NOMO-1 treated with dmso at 0.1 percent for 144 hours (cell line): Measurements from ENCODE around the gene KRTAP2-2.

Experiments
- DNase-seq: peaks from one replicate; lab custom pipeline; 2025; ENCODE audit not compliant: unreplicated experiment; lab: John Stamatoyannopoulos, UW

KRTAP2-2 gene

DNA sequence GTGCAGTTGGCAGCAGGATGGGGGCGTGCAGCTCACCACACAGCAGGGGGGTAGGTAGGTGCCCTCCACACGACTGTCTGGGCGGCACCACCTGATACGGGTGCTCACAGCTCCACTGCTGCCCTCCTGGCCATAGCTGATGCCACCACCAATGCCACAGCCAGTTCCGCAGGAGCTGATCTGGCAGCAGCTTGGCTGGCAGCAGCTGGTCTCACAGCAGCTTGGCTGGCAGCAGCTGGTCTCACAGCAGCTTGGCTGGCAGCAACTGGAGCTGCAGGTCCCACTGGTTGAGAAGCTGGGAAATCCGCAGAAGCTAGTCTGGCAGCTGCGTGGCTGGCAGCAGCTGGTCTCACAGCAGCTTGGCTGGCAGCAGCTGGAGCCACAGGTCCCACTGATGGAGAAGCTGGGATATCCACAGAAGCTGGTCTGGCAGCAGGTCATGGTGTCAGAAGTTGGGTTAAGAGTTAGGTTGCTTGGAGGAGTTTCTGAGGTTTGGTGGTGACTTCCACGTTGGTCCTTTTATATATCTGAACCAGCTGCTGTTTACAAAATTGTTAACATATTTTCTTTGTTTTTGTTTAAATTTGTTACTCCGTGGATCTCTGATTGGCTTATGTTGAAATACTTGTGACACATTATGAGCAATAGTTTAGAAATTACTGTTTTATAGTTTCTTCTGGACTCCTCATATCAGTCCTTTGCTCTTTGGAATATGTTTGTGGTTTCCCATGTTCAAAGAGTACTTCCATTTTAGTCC is 28.1 kb downstream of the KRTAP2-2 start, which contains the start of gene KRTAP1-5:
KRTAP1-5 (minus strand) TSS at position 494 of the 757 bp plus-strand sequence; CDS start at position 441, 53 bp downstream.
- DNase-seq = no peak

DNA sequence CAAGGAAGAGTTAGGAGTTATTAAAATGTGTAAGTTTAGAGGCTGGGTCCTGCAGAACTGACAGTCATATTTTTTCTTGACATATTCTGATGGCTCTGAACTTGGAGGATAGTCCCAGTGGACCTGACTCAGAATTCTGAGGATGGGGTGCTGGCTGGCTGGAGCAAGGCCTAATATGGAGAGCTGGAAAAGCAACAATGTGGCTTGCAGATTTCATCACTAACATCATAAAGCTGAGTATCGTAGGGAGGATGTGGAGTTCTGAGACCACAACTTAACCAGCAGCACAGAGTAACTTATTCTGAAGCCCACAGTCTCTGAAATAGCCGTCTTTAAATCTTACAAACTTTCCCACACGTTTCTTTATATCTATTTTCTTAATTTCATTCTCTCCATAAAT is 30.3 kb downstream of the KRTAP2-2 start:
- DNase-seq = no peak

DNA sequence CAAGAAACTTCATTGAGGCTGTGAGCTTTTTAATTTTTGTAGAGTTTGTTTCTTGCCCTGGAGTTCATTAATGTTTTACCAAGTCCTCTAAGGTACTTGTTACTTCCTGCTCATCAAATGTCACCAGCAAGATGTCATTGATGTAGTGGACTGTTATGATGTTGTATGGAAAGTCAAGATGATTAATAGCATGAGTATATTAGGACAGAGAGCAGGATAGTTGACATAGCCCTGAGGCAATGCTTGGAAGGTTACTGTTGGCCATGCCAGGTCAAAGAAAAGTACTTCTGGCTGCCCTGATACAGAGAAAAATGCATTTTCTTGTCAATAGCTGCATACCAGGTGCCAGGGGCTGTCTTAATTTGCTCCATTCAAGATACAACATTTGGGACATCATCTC is 34.7 kb downstream of the KRTAP2-2 start:
- no peak for DNase-seq

DNA sequence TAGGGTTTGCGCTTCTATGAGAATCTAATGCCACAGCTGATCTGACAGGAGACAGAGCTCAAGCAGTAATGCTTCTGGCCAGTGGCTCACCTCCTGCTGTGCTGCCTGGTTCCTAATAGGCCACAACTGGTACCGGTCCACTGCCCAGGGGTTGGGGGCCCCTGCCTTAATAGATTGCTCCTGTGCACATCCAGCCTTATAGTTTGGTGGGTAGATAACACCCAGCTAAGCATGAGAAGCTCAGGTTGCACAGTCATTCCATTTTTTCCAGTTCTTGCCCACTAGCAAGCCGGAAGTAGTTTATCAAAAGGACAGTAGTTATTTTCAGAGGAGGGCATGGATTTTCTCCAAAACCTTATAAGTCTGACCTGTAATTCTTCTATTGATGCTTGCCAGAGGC is 35.6 kb downstream of the KRTAP2-2 start:
- DNase-seq = no peak

DNA sequence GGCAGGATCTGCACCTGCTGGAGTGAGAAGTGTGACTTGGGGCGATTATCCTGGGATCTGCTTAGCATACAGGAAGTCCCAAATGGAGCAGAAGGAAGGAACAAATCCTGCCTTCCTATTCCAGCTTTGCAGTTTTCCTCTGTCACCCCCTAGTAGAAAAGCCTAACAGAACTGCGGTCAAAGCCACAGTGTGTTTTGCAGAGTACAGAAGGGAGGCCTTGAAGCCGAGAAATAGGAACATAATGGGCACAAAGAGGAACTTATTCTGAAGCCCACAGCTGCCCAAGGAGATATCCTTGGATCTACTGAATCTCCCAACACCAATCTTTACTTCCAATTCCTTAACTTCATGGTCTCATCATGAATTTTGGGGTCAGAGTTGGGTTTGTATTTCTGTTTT is 36.5 kb downstream of the KRTAP2-2 start:
- DNase-seq = no peak

DNA sequence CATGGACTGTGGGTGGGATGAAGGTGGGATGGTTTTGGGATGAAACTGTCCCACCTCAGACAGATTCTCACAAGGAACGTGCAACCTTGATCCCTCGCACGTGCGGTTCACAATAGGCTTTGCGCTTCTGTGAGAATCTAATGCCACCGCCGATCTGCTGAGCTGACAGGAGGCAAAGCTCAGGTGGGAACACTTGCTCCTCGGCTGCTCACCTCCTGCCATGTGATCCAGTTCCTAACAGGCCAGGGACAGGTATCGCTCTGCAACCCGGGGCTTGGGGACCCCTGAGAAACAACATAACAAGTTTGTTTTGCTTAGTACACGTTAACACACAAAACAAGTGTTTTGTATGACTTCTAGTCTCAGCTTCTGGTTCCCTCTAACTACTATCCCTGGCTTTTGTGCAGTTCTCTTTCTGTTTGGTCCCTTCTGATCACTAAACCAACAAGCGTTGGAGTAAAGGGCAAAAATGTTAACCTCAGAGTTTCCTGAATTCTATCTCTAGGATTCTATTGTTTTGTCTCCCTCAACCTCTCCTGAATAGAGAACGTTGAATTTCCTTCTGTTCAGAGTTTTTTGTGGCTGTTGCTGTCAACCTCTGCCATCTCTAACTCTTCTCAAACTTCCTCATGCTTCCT is 38.3 kb downstream of the KRTAP2-2 start:
- DNase-seq = no peak

DNA sequence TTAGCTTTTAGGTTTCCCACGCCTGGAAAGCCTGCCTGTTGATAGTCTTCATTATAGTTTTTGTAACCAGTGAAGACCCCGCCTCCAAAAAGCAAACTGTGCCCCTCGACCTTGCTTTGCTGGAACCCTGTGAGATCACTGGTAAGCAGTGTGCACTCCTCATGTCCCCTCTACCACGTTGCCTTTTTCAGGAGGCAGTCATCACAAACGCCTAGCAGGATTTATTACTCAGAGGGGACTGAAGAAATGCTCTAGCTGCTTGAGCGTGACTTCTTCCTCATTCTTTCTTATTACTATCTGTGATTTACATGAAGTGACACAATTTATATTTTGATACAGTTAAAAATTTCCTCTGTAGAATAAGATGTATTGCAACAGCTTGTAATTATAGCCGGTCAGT is 39.6 kb downstream of the KRTAP2-2 start:
- DNase-seq = no peak

DNA sequence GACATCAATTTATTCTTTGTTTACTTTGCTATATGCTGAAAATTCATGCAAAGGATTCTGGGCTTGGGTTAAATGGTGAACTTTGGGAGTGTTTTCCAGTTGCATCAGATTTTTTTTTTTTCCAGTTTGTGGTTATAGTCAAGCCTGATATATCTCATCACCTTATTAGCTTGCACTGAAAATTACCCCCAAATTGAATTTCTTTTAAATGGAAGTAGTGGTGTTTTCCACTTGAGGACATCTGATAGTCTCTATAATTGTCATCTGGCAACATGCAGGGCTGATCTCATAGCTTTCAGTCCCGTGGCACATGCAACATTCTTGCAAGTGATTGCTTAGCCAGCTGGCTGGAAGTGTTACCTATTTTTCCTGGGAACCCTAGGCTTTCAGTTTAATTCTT is 41.4 kb downstream of the KRTAP2-2 start:
- no peak for DNase-seq

DNA sequence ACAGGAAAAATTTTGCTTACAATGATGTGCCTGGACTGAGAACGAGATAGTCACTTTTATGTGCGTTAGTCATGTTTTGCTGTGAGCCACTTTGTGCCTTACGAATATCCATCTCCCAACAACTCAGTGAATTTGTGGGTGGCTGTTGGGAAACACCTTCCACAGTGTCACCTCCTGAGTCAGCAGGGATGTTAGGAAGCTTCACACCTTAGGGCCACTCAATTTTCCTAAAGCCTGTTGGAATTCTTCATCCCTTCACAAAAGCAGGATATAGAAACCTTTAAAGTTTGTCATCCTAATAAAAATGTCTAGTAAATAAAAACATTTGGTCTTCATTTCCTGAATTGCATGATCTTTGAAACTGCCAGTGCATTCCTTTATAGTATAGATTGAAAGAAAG is 41.8 kb downstream of the KRTAP2-2 start:
- DNase-seq = no peak

DNA sequence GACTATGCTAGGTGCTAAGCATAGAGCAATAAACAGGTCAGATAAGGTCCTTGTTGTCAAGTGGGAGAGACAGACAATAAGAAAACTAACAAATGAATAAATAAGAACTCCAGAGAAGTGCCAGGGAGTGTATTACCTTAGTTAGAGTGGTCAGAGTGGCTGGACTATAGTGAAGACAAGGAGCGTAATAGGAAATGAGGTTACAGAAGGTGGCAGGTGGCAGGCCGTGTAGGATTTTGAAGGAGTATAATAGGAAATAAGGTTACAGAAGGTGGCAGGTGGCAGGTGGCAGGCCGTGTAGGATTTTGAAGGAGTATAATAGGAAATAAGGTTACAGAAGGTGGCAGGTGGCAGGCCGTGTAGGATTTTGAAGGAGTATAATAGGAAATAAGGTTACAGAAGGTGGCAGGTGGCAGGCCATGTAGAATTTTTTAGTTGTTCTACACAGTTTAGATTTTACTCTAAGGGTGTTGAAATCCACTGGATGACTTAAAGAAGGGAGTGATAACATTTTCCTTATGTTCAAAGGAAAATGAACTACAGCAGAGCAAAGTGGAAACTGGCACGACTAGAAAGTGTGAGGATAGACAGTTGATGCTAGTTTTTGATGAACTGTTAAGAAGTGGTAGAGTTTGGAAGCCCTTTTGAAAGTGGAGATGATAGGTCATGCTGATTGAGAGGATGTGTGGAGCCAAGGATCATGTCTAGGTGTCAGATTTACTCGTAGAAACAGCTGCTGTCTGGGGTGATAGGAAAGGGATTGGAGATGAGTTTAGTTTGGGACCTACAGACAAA is 42.5 kb downstream of the KRTAP2-2 start:
- no peak for DNase-seq

DNA sequence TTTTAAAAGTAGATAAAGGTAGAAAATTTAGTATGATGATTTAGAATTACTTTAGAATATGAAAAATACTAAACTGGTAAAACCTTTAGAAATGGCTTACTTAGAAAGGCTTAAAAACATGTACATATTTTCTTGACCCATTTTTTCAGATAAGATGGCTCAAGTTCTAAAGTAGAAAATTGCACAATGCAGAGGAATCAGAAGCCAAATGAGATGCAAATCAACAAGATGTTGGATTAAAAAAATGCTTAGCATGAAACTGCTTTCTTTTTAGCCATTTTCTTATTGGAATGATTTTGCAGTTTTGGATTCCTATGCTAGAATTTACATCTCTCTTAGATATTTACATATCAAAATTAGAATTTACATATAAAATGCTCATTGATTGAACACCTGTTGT is 44.6 kb downstream of the KRTAP2-2 start:
- no peak for DNase-seq

DNA sequence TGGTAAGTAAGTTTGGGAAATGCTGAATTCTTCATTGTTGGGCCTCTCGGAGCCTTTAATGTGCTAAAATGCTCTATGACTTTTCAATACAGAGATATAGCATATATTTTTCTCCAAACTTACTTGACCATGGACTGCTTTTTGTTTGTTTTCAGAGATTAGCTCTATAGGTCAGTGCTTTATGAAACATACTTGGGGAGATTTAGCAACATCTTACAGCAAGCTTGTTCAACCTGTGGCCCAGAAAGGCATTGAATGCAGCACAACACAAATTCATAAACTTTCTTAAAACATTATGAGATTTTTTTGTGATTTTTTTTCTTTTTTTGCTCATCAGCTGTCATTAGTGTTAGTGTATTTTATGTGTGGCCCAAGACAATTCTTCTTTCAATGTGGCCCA is 45.1 kb downstream of the KRTAP2-2 start:
- no peak for DNase-seq

DNA sequence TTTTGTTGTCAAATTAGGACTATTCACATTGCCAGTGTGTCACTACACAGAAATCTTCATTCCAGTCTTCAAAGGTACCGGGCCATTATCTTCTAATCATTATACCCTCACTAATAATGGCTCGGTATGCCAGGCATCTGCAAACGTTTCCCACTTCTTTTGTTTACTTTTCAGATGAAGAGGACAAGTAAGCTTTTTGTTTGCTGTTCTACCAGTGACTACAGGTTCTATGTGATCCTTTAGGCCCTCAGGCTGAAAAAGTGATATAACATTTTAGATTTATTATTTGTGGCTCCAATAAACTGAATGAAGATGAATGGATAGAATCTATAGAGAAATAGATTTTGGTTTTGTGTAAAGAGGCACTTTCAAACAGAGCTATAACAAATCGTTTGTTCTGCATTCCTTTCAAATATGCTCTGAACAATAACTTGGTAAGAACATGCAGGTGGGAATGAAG is 45.7 kb downstream of the KRTAP2-2 start:
- DNase-seq = no peak

DNA sequence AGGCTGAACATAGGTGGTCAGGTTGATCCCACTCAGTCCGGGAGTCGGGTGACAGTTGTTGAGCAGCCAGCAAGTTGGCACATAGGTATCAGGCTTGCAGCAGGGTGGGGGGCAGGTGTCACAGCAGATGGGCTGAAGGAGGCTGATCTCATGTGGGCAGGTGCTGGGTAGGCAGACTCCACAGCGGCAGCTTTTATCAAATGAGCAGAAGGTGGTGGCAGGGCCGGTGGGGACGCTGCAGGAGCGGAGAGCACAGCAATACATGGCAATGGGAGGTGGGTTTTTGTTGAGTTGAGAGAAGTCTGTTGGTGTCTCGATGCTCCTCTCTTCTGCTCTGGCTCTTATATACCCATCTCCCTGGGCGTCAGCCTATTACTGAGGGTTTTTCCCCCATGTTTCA is 46.2 kb downstream of the KRTAP2-2 start, which contains the start of gene KRTAP3-1:
KRTAP3-1 (minus strand) TSS at position 318 of the 400 bp plus-strand sequence; CDS start at position 264, 54 bp downstream.
- no peak for DNase-seq
